GM12865 (cell line): ENCODE data around the gene MACF1.
"Not testable (repeated sequence)": the region's sequence is repeated elsewhere in the genome, so short reads cannot be mapped to it uniquely, and the experiment has no call there.

Source experiments
- DNase-seq: peaks from one replicate; pipeline ENCODE4 v3.0.0; 2010; ENCODE audit warnings: low read depth
- H3K4me3 ChIP-seq: 2 replicates; pipeline ENCODE4 v1.5.1; 2011; ENCODE audit warnings: mild to moderate bottlenecking, low read depth, low read length, control low read depth
- CTCF ChIP-seq: IDR thresholded peaks from 2 replicates; pipeline ENCODE4 v1.5.1; 2011; ENCODE audit warnings: low read length, control low read depth, low read depth, inconsistent platforms; ENCODE audit not compliant: insufficient read depth; ENCODE audit errors: missing control alignments

Gene MACF1

GRCh38 chr1:39445573-39445972 lies 241.1 kb downstream of the MACF1 start:
- TF ChIP-seq CTCF, result no peak
- no peak for DNase-seq
- H3K4me3 ChIP-seq, result no peak overlapping the region

DNA sequence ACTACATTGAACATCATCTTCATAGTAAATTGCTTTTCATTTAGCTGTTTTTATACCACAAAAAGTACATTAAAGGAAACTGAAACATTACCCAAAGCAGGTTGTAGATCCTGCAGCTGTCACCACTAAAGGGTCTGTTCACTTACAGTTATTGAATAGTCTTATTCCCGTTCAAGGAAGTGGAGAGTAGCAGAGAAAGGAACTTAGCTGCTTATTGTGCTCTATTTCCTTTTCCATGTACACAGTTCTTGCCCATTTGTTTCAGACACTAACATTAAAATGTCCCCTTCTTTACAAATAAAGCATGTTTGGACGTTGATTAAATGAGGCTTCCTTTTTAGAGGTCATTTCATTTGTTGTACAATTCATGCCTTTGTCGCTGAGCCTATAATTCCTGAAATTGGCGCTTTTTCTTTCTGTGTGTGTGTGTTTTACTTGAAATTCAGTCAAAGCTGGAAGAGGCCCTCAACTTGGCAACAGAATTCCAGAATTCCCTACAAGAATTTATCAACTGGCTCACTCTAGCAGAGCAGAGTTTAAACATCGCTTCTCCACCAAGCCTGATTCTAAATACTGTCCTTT lies 242.6 kb downstream of the MACF1 start:
- TF ChIP-seq CTCF, result no peak
- no peak overlapping the region for H3K4me3 ChIP-seq
- no peak for DNase-seq

DNA sequence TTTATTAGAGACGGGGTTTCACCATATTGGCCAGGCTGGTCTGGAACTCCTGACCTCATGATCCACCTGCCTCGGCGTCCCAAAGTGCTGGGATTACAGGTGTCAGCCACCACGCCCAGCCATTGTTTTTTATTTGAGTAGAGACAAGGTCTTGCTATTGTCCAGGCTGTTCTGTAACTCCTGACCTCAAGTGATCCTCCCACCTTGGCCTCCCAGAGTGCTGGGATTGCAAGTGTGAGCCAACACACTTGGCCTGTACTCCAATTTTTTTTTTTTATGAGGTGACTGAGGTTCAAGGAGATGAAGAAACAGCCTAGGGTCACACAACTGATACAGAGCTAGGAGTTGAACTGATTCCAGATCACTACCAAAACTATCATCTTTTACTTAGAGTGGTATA lies 245.5 kb downstream of the MACF1 start:
- not testable (repeated sequence) for DNase-seq, H3K4me3 ChIP-seq

GRCh38 chr1:39450956-39451606 lies 246.6 kb downstream of the MACF1 start:
- no peak for DNase-seq
- H3K4me3 ChIP-seq, result no peak overlapping the region
- no peak for TF ChIP-seq CTCF

DNA sequence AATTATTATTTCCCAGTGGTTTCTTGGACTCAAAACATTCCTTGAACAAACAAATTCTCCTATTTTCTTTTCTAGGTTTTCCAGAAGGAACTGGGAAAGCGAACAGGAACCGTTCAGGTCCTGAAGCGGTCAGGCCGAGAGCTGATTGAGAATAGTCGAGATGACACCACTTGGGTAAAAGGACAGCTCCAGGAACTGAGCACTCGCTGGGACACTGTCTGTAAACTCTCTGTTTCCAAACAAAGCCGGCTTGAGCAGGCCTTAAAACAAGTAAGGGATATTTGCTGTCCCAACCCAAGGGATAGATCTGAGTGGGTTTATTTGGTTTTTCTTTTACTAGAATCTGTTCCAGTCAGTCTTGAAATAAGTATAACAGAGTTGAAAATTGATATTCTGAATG lies 247.6 kb downstream of the MACF1 start:
- DNase-seq, result no peak
- no peak for TF ChIP-seq CTCF
- H3K4me3 ChIP-seq, result no peak overlapping the region

DNA sequence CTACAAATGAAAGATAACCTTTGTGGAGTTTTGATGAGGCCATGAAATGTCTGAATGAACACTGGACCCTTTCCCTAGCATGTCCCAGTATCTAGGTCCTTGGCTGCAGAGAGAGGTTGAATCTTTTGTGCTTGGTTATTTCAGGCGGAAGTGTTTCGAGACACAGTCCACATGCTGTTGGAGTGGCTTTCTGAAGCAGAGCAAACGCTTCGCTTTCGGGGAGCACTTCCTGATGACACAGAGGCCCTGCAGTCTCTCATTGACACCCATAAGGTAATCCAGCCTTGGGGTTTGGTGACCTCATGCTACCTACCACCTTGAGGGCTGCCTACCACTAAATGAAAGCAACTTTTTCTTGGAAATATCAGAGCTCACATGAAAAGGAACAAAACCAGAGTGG lies 248.0 kb downstream of the MACF1 start:
- DNase-seq, result no peak
- no peak overlapping the region for H3K4me3 ChIP-seq
- TF ChIP-seq CTCF, result no peak

DNA sequence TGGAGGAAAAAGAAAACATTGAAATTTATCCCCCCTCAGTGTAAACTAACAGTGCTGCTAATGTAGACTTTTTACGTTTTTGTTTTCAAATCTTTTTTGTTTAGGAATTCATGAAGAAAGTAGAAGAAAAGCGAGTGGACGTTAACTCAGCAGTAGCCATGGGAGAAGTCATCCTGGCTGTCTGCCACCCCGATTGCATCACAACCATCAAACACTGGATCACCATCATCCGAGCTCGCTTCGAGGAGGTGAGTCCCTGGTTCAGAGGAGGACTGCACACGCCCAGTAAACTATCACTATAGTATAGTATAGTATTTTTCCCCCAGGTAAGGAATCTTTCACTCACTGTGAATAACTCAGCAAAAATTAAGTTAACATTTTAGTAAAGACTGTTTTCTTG lies 249.1 kb downstream of the MACF1 start:
- no peak for TF ChIP-seq CTCF
- no peak overlapping the region for H3K4me3 ChIP-seq
- DNase-seq, result no peak
